HG03469 (cell line): Measurements from ENCODE around the gene ZNF205.

Experiments used
- ATAC-seq: cut with Tn5 transposase; IDR thresholded peaks from one replicate; pipeline ENCODE4 v1.9.1; 2021; ENCODE audit warnings: mild to moderate bottlenecking, moderate library complexity, moderate number of reproducible peaks; ENCODE audit not compliant: unreplicated experiment

The ZNF205 gene

GRCh38 chr16:3147046-3147756, 34.8 kb downstream of the ZNF205 start:
- no peak for ATAC-seq

DNA sequence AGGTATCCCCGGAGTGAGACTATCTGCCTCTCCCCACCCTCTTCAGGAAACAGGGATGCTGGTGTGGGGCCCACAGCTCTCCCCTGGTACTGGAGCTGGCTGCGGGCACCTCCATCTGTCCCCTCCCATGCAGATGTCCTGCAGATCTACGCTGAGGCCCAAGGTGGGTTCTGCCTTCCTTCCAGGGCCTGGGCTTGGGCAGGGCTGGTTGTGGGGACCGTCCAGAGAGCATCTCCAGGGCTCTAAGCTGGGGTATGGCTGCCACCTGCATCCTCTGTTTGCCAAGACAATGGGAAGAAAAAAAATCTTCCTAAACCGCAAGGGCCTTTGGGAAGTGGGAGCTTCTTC, 35.3 kb downstream of the ZNF205 start:
- no peak for ATAC-seq

GRCh38 chr16:3148256-3149192, 36.1 kb downstream of the ZNF205 start:
- no peak for ATAC-seq

- no peak for ATAC-seq
Measured at GRCh38 chr16:3149193-3149530, 36.8 kb downstream of the ZNF205 start.

GRCh38 chr16:3149630-3150345, 37.4 kb downstream of the ZNF205 start:
- no peak for ATAC-seq

- ATAC-seq, result peak; percentile 58
Measured at GRCh38 chr16:3150346-3151218, 38.2 kb downstream of the ZNF205 start.

- no peak for ATAC-seq
Measured at GRCh38 chr16:3152027-3152276, 39.6 kb downstream of the ZNF205 start.

GRCh38 chr16:3152277-3152990, 40.0 kb downstream of the ZNF205 start:
- ATAC-seq, result no peak

GRCh38 chr16:3152991-3153368, 40.6 kb downstream of the ZNF205 start:
- no peak for ATAC-seq

DNA sequence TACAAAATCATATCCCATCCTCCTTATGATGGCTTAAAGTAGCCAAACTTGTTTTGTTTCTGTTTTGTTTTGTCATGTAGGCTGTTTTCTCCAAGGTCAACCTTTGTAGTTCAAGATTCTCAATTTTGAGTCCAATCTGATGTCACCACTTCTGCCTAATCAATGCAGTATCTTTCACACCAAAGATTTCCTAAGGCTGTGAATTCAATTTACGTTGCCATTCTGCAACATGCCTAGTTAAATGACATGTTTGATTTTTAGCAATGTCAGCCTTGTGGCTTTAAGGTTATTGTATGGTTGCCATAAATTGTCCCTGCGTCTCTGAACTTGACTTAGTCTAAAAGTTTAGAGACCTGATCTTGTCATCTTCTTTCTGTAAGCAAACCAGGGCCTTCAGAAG, 42.8 kb downstream of the ZNF205 start:
- ATAC-seq, result no peak

GRCh38 chr16:3155972-3156371, 43.6 kb downstream of the ZNF205 start:
- ATAC-seq, result no peak

GRCh38 chr16:3157229-3158025, 45.0 kb downstream of the ZNF205 start:
- no peak for ATAC-seq

DNA sequence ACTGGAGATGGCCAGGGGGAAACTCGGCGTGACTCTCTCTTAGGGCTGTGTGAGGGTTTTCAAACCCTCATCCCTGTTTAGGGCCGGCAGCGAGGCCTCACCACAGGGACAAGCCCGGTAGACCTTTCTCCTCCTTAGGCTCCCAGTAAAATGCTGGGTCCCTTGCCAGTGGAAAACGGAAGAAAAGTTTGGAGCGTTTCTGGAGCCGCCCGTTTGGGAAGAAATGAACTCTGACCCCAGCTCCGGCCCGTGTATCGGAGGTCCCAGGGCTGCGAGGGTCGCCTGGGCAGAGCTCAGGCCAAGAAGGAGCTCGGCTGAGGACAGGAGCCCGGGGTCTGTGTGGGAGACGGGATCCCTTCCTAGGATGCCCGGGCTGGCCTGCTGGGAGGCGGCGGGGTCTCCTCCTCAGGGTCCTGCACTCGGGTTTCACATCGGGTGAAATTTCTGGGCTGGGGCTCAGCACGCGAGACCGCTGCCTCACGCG, 45.7 kb downstream of the ZNF205 start:
- ATAC-seq, result no peak

GRCh38 chr16:3158510-3159314, 46.3 kb downstream of the ZNF205 start:
- ATAC-seq, result no peak

GRCh38 chr16:3161235-3162018, 49.0 kb downstream of the ZNF205 start:
- no peak for ATAC-seq

- ATAC-seq, result no peak
Measured at GRCh38 chr16:3164121-3164991, 52.0 kb downstream of the ZNF205 start.
